MM.1S (cell line): ENCODE data around the gene FAM120A.

Source experiments
- CTCF ChIP-seq: fragments of 300-600 bp; sonication (generic); IDR thresholded peaks from 2 replicates; pipeline ENCODE4 v1.5.1; 2016; ENCODE audit warnings: antibody characterized with exemption, low read length, mixed read lengths
- EZH2 ChIP-seq: fragments of 300-600 bp; sonication (generic); optimal IDR thresholded peaks from 2 replicates; pipeline ENCODE3; 2017; ENCODE audit warnings: low read depth, mild to moderate bottlenecking, antibody characterized with exemption, low read length, mixed read lengths
- EZH2phosphoT487 ChIP-seq: fragments of 300-600 bp; sonication (generic); IDR thresholded peaks from 2 replicates; pipeline ENCODE4 v1.6.1; 2018; ENCODE audit warnings: antibody characterized with exemption, low read length

GRCh38 chr9:93513606-93514005, 62.1 kb downstream of the FAM120A start:
- TF ChIP-seq CTCF (no peak), EZH2 (no peak), EZH2phosphoT487 (no peak)
